Suprapubic skin (tissue), 3 donors: ENCODE results near the gene MTIF3.

Experiments used
- EP300 ChIP-seq: sonication (generic); formaldehyde crosslinking; IDR thresholded peaks from one replicate; pipeline ENCODE4 v1.6.1; 2017; ENCODE audit warnings: antibody characterized with exemption
- POLR2A ChIP-seq, 2 donors: fragments of 450-650 bp; IDR thresholded peaks; one replicate each; pipeline ENCODE4 v1.6.1; 2017; ENCODE audit warnings: antibody characterized with exemption in 2 of 2, mild to moderate bottlenecking in 2 of 2, moderate library complexity in 2 of 2
- TF ChIP-seq, protein P1 (sequence below), 2 donors: fragments of 200-600 bp in 1 of 2; fragments of 450-650 bp in 1 of 2; sonication (generic) in 1 of 2; IDR thresholded peaks; one replicate each; pipeline ENCODE4 v1.5.1; 2016 to 2019; ENCODE audit warnings: antibody characterized with exemption in 2 of 2, mild to moderate bottlenecking in 1 of 2, moderate library complexity in 1 of 2

DNA sequence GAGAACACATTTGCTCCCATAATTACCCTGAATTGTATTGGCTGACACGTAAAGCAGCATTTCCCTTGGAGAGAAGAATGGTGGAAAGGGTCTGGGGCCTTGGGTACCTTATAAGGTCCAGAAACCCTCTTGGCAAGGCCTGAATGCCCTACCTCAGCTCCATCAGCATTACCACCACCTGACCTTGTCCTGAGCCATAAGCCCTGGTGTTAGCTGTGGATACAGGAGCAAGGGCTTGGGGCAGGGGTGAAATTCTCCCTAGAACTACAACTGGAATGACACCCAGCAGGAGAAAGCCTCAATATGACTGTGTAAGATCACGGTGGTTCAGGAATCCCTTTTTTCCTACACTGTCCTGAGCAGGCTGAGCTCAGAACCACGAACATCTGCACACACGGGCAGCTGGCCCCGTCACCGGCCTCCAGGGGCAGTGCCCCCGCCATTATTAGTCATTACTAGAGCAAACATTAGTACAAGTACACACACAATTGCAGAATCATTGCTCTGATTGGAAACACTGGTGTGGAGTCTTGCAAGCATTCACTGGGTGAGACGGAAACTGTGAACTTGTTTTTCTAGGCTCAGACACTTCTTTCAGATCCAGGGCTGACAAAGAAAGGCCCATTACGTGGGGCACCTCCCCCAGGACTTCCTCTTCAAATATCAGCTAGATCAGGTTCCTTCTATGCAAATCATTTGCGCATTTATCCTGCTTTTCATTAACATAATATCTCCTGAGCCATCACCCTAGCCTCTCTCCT, 26.8 kb upstream of the MTIF3 start:
- TF ChIP-seq, protein P1, sequence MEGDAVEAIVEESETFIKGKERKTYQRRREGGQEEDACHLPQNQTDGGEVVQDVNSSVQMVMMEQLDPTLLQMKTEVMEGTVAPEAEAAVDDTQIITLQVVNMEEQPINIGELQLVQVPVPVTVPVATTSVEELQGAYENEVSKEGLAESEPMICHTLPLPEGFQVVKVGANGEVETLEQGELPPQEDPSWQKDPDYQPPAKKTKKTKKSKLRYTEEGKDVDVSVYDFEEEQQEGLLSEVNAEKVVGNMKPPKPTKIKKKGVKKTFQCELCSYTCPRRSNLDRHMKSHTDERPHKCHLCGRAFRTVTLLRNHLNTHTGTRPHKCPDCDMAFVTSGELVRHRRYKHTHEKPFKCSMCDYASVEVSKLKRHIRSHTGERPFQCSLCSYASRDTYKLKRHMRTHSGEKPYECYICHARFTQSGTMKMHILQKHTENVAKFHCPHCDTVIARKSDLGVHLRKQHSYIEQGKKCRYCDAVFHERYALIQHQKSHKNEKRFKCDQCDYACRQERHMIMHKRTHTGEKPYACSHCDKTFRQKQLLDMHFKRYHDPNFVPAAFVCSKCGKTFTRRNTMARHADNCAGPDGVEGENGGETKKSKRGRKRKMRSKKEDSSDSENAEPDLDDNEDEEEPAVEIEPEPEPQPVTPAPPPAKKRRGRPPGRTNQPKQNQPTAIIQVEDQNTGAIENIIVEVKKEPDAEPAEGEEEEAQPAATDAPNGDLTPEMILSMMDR (IDR thresholded peaks at IDR 0.05), result no peak
- TF ChIP-seq EP300, result no peak
- TF ChIP-seq POLR2A (IDR thresholded peaks at IDR 0.05), result no peak
